Activated naive CD4-positive, alpha-beta T cell treated with anti-CD3 and anti-CD28 coated beads, Interleukin-2, amount 50 U/mL, for 16 hours (primary cell): ENCODE measurements around the gene LYSMD3.
A peak's percentile ranks its signal among the peaks of the same experiment; 100 is the strongest.

Experiments used
- DNase-seq: peaks from one replicate; pipeline ENCODE4 v3.0.0-alpha.2; 2020

LYSMD3 gene

DNA sequence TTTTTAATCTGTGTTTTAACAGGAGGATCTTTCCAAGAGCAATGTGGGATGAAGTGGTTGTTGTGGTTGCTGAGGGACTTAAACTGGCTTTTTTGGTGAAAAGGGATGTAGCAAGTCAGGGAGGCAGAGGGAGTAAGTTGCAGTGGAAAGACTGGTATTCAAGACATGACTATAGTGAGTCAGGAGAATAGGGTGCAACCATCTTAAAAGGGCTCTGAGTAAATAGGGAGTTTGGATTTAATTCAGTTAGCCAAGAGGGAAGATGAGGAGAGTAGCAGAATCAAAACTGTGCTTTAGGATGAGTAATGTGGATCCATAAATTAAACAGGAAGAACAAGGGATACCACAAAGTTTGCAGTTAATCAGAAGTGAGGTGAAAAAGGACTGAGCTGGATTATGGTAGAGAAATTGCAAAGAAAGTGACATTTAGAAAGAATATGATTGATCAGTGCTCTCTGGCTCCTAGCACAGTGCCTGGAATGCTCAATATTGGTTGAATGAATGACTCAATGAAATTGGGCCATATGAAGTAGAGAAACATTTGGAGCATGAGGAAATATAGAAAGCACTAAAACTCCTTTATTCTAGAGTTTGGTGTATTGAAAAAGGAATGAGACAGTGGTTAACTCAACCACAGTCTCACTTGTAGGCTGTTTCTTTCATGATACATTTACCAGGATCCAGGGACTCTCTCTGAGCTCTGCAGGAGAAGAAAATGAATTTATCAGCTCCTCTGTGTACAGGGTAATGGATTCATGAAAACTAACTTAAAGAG lies 49.6 kb downstream of the LYSMD3 start:
- DNase-seq, result no peak

DNA sequence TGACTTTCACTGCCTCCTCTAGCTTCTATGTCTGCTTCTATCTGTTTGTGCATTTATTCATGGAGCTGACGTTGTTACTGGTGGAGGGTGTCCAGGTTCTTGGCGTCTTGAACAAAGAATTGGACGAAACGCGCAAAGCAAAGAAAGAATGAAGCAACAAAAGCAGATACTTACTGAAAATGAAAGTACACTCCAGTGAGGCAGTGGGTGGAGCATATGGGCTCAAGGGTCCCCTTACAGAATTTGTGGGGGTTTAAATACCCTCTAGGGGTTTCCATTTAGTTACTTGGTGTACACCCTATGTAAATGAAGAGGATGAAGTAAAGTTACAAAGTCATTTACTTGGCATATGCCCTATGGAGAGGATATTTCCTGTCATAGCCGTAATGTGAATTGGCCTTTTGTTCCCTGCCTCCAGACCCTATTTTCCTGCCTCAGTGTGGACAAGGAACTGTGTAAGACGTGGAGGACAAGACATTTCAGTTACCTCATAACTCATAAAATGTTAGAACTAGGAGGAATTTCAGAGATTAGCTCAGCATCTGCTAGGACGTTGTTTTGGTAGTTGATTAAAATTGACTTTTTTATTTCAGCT lies 51.7 kb downstream of the LYSMD3 start:
- DNase-seq, result no peak

DNA sequence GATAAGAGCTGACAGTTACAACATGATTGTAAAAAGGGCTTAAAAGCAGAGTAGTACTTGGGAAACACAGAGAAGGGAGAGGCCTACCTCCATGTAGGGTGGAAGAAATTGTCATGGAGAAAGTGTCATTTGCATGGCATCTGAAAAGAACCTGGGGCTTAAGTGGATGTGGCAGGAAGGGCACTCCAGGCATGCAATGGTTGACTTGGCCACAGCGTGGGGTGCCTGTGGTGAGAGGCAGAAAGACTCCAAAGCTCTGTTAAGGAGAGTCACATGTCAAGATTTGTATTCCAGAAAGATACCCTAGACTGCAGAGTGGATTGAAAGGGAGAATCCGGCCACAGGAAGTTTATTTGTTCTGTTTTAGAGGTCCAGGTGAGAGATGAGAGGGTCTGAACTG lies 52.3 kb downstream of the LYSMD3 start:
- no peak for DNase-seq

DNA sequence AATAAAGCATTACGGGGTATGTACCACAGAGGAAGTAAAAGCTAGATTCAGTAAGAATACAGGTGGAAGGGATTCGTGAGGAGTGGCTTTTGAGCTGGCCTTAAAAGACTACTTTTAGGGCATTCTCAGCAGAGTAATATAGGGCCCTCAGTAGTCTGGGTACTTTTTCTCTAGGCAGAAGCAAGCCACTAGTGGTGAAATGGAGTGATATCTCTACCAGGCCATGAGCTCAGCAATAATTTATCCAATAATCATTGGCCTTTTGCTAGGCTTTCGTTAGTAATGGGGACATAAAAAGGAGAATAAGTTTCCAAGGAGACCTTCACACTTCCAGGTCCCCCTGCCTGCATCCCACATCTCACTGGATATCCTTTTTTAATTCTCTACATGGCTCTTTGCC lies 53.0 kb downstream of the LYSMD3 start:
- DNase-seq, result no peak

DNA sequence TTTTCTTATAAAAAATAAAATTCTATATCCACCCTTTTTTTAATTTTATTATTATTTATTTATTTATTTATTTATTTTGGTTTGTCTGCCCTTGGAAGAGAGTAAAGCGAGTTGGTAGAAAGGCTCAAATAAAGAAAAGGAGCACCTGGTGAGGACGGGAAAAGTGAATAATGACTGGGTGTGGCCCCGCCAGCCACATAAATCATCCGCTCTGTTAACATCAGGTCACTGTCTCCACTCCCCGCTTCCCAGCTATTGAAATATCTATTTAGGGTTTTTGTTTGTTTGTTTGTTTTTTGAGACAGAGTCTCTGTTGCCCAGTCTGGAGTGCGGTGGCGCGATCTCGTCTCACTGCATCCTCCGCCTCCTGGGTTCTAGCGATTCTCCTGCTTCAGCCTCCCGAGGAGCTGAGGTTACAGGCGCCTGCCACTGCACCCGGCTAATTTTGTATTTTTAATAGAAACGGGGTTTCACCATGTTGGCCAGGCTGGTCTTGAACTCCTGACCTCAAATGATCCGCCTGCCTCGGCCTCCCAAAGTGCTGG lies 53.9 kb downstream of the LYSMD3 start:
- DNase-seq, result no peak

DNA sequence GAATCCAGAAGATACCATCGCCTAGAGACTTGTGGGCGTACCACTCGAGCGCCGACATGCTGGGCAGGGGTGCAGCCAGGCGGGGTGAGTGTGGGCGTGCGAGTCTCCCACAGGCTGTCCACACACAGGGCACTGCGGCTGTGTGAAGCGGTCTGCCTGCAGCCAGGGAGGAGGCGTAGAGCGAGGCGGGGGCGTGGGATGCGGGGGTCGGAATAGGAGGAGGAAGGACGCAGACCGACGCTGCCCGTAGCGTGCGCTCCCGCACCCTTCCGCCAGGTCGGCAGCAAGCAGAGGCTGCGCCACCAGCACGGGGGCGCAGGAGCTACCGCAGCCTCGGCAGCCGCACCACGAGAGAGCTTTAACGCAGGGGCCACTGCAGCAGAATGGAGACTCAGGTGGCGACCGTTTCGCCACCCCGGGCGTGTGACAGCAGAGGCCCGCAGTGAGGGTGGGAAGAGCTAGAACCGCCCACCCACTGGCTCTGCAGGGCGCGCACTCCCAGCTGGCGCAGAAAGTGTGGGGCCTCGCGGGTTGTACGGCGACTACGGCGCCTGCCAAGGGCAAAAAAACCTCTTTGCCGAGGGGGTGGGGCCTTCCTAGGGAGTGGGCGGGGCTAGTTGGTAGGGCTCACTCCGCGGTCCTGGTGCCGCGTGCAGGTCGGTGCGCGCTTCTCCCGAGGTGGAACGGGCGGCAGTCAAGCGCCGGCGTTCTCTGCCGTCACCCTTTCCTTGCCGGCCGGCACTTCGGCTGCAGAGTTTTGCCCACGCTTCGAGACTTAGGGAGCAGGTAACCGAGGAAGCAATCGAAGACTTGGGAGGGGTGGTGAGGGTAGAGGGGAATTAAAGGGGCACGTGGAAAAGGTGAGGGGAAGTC lies 54.9 kb downstream of the LYSMD3 start, which contains the start of the genes MBLAC2 and POLR3G:
Gene MBLAC2 (minus strand): TSS at position 537 of the 873 bp plus-strand sequence. CDS start 479 bp downstream, at position 58.
Gene POLR3G (plus strand): TSS at position 630 of the 873 bp plus-strand sequence. CDS start 10,704 bp downstream, outside the sequence.
- DNase-seq, result peak; percentile 95

DNA sequence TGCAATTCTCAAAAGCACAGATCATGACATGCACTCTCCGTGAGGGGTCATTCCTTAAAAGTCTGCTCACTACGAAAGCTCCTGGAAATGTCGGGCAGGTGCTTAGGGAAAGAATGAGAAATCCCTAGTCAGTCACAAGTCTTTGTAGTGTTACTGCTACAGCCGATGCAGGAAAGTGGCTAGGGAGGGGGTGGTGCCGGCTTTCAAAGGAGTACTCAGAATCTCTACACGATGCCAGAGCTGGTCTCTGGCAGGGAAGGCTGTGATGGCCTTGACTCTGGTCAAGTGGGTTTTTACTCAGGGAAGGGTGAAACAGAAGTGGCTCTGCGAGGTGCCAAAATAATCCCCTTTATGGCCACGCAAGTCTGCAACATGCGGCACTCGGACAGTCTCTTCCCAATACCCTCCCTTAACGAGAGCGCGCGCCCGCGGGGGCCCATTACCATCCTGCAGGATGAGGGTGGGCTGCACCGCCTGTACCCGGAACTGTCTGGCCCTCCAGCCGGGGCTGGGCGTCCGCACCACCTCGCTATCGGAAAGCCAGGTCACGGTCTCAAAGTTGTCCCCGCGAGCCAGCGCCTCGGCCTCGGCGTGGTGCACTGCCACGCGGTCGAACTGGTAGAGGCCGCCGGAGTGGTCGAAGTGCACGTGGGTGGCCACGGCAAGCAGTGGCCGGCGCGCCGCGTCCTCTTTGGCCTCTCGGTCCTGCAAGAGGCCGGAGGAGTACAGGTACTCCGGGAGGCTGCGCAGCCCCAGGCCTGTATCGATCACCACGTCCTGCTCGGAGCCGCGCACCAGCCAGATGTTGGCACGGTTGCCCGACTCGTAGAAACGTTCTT lies 55.8 kb downstream of the LYSMD3 start:
- peak; percentile 29 for DNase-seq

DNA sequence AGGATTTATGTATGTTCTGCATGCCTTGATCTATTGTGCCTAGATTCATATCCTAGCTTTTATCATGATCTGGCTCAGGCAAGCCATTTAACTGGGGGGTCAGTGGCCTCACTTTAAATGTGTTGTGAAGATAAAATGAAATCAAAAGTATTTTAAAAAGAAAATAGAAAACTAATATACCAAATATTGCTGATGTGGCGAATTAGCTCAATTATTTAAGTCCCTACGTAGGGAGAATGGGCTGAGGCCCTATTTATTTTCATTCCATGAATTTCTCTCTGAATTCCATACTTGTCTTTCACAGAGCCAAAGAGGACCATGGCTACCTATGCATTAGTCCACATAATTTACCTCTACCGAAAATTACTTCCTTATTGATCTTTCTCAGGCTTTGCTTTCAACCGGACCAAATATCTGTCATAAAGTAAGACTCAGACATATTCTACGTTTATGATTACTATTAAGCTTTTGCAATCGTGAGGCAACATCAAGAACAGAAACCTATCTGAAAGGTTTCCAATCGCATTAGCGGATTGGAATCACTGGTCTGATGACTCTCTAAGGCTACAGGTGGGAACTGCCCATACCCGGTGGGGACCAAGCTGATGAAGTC lies 56.5 kb downstream of the LYSMD3 start:
- no peak for DNase-seq
